ENCODE data around the gene EDDM3A. TPM values are rescaled to one million over a fixed set of nuclear protein-coding genes. Genes with fewer than 3 reads are reported as not detected.

The EDDM3A gene
- total and polyA plus RNA-seq, 12 donors = not detected

- H3K4me3 ChIP-seq = no peak overlapping the region
- WGBS, 4 donors = 50 to 56% (median 53%) methylated on average over 3 of the region's 3 CpGs
- H3K4me1 ChIP-seq (replicated peaks in 1 of 2) = no peaks in the 10 kb centered on the region
- H3K27ac ChIP-seq = no peak overlapping the region
- H3K27me3 ChIP-seq = no peaks in the 10 kb centered on the region
- no peaks in the 10 kb centered on the region for H3K36me3 ChIP-seq (replicated peaks in 1 of 2)
- H3K9me3 ChIP-seq (replicated peaks in 1 of 3) = no peaks in the 10 kb centered on the region
- intact Hi-C loops (cut with DNase I) = no loop called here
- DNase-seq = no peak
- TF ChIP-seq CTCF (IDR thresholded peaks at IDR 0.05) (no peak), POLR2A (IDR thresholded peaks at IDR 0.05) (no peak)
Measured at GRCh38 chr14:20789230-20789813, 43.6 kb downstream of the EDDM3A start.

- no peaks in the 10 kb centered on the region for H3K36me3 ChIP-seq (replicated peaks in 1 of 2)
- no peak overlapping the region for H3K4me3 ChIP-seq
- 76 to 89% (median 85%) methylated on average over 7 to 13 of the region's 13 CpGs for WGBS, 4 donors
- H3K27ac ChIP-seq = no peak overlapping the region
- no peaks in the 10 kb centered on the region for H3K4me1 ChIP-seq (replicated peaks in 1 of 2)
- DNase-seq = no peak
- no peaks in the 10 kb centered on the region for H3K27me3 ChIP-seq
- no peaks in the 10 kb centered on the region for H3K9me3 ChIP-seq (replicated peaks in 1 of 3)
- intact Hi-C loops (cut with DNase I) = no loop called here
- TF ChIP-seq CTCF (IDR thresholded peaks at IDR 0.05) = no peak
- TF ChIP-seq POLR2A (IDR thresholded peaks at IDR 0.05) = no peak
Measured at GRCh38 chr14:20790464-20791116, 44.9 kb downstream of the EDDM3A start.

- WGBS, 4 donors = 57 to 67% (median 62%) methylated on average over 7 of the region's 7 CpGs
- no peak overlapping the region for H3K27ac ChIP-seq
- no peak overlapping the region for H3K4me3 ChIP-seq
- intact Hi-C loops (cut with DNase I) = no loop called here
- no peaks in the 10 kb centered on the region for H3K36me3 ChIP-seq (replicated peaks in 1 of 2)
- no peak for TF ChIP-seq CTCF (IDR thresholded peaks at IDR 0.05)
- TF ChIP-seq POLR2A (IDR thresholded peaks at IDR 0.05) = no peak
- H3K9me3 ChIP-seq (replicated peaks in 1 of 3) = no peaks in the 10 kb centered on the region
- no peaks in the 10 kb centered on the region for H3K4me1 ChIP-seq (replicated peaks in 1 of 2)
- DNase-seq = no peak
- H3K27me3 ChIP-seq = no peaks in the 10 kb centered on the region
Measured at GRCh38 chr14:20791187-20791586, 45.5 kb downstream of the EDDM3A start.

- 28 to 48% (median 44%) methylated on average over 2 of the region's 2 CpGs for whole genome bisulfite sequencing, 4 donors
- no peak overlapping the region for H3K4me3 ChIP-seq
- TF ChIP-seq POLR2A (IDR thresholded peaks at IDR 0.05) (no peak), CTCF (IDR thresholded peaks at IDR 0.05) (no peak)
- no peaks in the 10 kb centered on the region for H3K36me3 ChIP-seq (replicated peaks in 1 of 2)
- H3K4me1 ChIP-seq (replicated peaks in 1 of 2) = no peaks in the 10 kb centered on the region
- no peak overlapping the region for H3K27ac ChIP-seq
- intact Hi-C loops (cut with DNase I) = no loop called here
- no peaks in the 10 kb centered on the region for H3K9me3 ChIP-seq (replicated peaks in 1 of 3)
- H3K27me3 ChIP-seq = no peaks in the 10 kb centered on the region
- no peak for DNase-seq
Measured at GRCh38 chr14:20791597-20791996, 45.9 kb downstream of the EDDM3A start.
